ENCODE results near the gene COL1A2.

Gene COL1A2

GRCh38 chr7:94386416-94386815 is 8.3 kb upstream of the COL1A2 start:
- no peak for DNase-seq

GRCh38 chr7:94388540-94388939 is 6.2 kb upstream of the COL1A2 start:
- no peak for DNase-seq

- no peak for DNase-seq
Observed at GRCh38 chr7:94389381-94389780, 5.3 kb upstream of the COL1A2 start.

- no peak for DNase-seq
Observed at GRCh38 chr7:94391726-94392392, 2.8 kb upstream of the COL1A2 start.

GRCh38 chr7:94392393-94392786 is 2.3 kb upstream of the COL1A2 start:
- no peak for DNase-seq

GRCh38 chr7:94393246-94394108 is 1.2 kb upstream of the COL1A2 start:
- DNase-seq = no peak

GRCh38 chr7:94394109-94394436 is 622 bp upstream of the COL1A2 start:
- DNase-seq = no peak

GRCh38 chr7:94395141-94396036 is 694 bp downstream of the COL1A2 start:
- DNase-seq = peak; percentile 83

- peak; percentile 61 for DNase-seq
Observed at GRCh38 chr7:94396037-94396431, 1.3 kb downstream of the COL1A2 start.

- peak; percentile 63 for DNase-seq
Observed at GRCh38 chr7:94396596-94396995, 1.9 kb downstream of the COL1A2 start.

- no peak for DNase-seq
Observed at GRCh38 chr7:94397722-94398121, 3.0 kb downstream of the COL1A2 start.

GRCh38 chr7:94398841-94399240 is 4.1 kb downstream of the COL1A2 start:
- DNase-seq = no peak

- DNase-seq = no peak
Observed at GRCh38 chr7:94400022-94400421, 5.3 kb downstream of the COL1A2 start.

GRCh38 chr7:94400643-94401427 is 6.1 kb downstream of the COL1A2 start:
- peak; percentile 9 for DNase-seq

- no peak for DNase-seq
Observed at GRCh38 chr7:94401428-94401814, 6.7 kb downstream of the COL1A2 start.

- no peak for DNase-seq
Observed at GRCh38 chr7:94403546-94403945, 8.9 kb downstream of the COL1A2 start.

GRCh38 chr7:94405506-94405905 is 10.8 kb downstream of the COL1A2 start:
- DNase-seq = no peak

- DNase-seq = no peak
Observed at GRCh38 chr7:94406696-94407095, 12.0 kb downstream of the COL1A2 start.

- no peak for DNase-seq
Observed at GRCh38 chr7:94409200-94409948, 14.7 kb downstream of the COL1A2 start.

GRCh38 chr7:94410413-94411187 is 15.9 kb downstream of the COL1A2 start:
- no peak for DNase-seq

GRCh38 chr7:94411188-94411466 is 16.4 kb downstream of the COL1A2 start:
- DNase-seq = no peak
